ENCODE results near the gene PPIF.

PPIF gene

GRCh38 chr10:79401015-79401921 lies 54.0 kb downstream of the PPIF start:
- DNase-seq (ENCODE audit: low read depth in 3 of 3) = no peak

GRCh38 chr10:79402625-79402946 lies 55.3 kb downstream of the PPIF start:
- DNase-seq (ENCODE audit: low read depth in 3 of 3) = no peak

- no peak for DNase-seq (ENCODE audit: low read depth in 3 of 3)
Observed at GRCh38 chr10:79402951-79403350, 55.7 kb downstream of the PPIF start.

- no peak for DNase-seq (ENCODE audit: low read depth in 3 of 3)
Observed at GRCh38 chr10:79403441-79404230, 56.4 kb downstream of the PPIF start.

- no peak for DNase-seq (ENCODE audit: low read depth in 3 of 3)
Observed at GRCh38 chr10:79404231-79404609, 57.0 kb downstream of the PPIF start.

- DNase-seq (ENCODE audit: low read depth in 3 of 3) = no peak
Observed at GRCh38 chr10:79404690-79405131, 57.4 kb downstream of the PPIF start.

All from stimulated activated CD4-positive, alpha-beta T cell treated with anti-CD3 and anti-CD28 coated beads, TNF-alpha, amount 100 ng/mL, for 24 hours (primary cell).